Epithelial cell of esophagus (primary cell): Measurements from ENCODE around the gene DUS4L.
"Not testable (repeated sequence)": the region's sequence is repeated elsewhere in the genome, so short reads cannot be mapped to it uniquely, and the experiment has no call there.

ENCODE experiments used
- DNase-seq: peaks from one replicate; pipeline ENCODE4 v3.0.0; 2010; ENCODE audit warnings: low read depth
- H3K4me3 ChIP-seq: 2 replicates; pipeline ENCODE4 v1.5.1; 2011; ENCODE audit warnings: mild to moderate bottlenecking, low read length, control low read depth
- TF ChIP-seq, protein P1 (sequence below): IDR thresholded peaks from 2 replicates; pipeline ENCODE4 v1.5.1; 2011; ENCODE audit warnings: low read depth, mild to moderate bottlenecking, low read length, control low read depth, inconsistent platforms; ENCODE audit not compliant: insufficient read depth; ENCODE audit errors: missing control alignments

The DUS4L gene

DNA sequence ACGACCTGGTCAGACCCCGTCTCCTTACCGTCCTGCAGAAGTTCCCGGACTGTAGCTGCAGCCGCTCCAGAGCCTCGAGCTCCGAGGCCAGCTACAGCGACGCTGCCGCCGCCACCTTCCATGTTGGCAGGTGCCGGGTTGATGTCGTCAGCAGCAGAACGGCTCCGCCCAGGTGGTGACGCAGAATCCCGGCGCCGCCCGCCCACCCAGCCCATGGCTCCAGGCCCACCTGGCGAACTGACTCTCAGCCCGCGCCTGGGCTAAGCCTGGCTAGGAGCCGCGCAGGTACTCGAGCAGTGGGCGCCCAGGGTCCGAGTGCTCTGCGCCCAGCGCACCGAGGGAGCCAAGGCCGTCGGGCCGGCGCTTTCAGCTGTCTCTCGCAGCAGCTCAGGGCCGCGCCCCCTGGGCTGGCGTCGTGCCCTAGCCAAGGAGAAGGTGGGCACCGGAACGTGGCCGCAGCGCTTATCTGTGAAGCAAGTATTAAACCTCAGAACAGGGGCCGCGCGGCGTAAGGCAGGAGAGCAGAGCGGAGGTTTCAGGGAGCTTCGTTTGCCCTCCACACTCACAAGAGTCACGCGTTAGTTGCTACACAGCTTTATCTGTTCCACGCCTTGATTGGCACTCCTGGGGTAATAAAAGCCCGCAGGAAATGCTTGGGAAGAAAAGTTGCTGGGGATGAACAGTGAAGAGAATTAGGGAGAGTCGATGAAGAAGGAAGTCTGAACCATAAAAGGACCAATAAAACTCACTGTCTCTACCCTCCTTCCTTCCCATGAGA is at the start of gene DUS4L, which contains the start of gene COG5:
Gene DUS4L (plus strand): TSS at position 197 of the 778 bp plus-strand sequence. CDS start 3,100 bp downstream, outside the sequence.
Gene COG5 (minus strand): TSS at position 146 of the 778 bp plus-strand sequence. CDS start 24 bp downstream, at position 122.
- peak within 1 kb of the TSS; percentile 82 for H3K4me3 ChIP-seq
- TF ChIP-seq, protein P1, sequence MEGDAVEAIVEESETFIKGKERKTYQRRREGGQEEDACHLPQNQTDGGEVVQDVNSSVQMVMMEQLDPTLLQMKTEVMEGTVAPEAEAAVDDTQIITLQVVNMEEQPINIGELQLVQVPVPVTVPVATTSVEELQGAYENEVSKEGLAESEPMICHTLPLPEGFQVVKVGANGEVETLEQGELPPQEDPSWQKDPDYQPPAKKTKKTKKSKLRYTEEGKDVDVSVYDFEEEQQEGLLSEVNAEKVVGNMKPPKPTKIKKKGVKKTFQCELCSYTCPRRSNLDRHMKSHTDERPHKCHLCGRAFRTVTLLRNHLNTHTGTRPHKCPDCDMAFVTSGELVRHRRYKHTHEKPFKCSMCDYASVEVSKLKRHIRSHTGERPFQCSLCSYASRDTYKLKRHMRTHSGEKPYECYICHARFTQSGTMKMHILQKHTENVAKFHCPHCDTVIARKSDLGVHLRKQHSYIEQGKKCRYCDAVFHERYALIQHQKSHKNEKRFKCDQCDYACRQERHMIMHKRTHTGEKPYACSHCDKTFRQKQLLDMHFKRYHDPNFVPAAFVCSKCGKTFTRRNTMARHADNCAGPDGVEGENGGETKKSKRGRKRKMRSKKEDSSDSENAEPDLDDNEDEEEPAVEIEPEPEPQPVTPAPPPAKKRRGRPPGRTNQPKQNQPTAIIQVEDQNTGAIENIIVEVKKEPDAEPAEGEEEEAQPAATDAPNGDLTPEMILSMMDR: no peak
- DNase-seq: peak; percentile 89

GRCh38 chr7:107526672-107527071 is 37.1 kb upstream of the DUS4L start:
- TF ChIP-seq, protein P1: no peak
- no peak for DNase-seq
- no peak overlapping the region for H3K4me3 ChIP-seq

DNA sequence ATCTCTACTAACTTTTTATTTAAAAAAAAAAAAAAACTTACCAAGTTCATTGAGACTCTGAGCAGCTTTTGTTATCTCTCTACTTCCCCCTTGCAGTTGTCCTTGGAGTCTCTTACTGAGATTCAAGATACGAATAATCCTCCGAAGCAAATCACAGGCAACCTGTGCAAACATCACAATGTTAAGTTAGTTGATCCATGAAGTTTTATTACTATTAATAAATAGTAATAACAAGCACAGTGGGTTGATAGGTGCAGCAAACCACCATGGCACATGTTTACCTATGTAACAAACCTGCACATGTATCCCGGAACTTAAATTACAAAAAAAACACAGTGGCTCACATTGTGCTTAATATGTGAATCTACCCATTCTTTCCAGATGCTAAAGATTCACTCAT is 36.6 kb upstream of the DUS4L start:
- no peak overlapping the region for H3K4me3 ChIP-seq
- TF ChIP-seq, protein P1: no peak
- DNase-seq: no peak

- DNase-seq: peak; percentile 69
- H3K4me3 ChIP-seq: no peak overlapping the region
- TF ChIP-seq, protein P1: no peak
These were observed 35.3 kb upstream of the DUS4L start for GRCh38 chr7:107528461-107528860.

GRCh38 chr7:107530751-107531150 is 33.0 kb upstream of the DUS4L start:
- TF ChIP-seq, protein P1: no peak
- no peak overlapping the region for H3K4me3 ChIP-seq
- DNase-seq: no peak

DNA sequence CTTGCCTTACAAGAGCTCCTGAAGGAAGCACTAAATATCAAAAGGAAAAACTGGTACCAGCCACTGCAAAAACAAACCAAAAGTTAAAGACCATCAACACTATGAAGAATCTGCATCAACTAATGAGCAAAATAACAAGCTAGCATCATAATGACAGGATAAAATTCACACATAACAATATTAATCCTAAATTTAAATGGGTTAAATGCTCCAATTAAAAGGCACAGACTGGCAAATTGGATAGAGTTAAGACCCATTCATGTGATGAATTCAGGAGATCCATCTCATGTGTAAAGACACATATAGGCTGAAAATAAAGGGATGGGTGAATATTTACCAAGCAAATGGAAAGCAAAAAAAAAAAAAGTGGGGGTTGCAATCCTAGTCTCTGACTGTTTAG is 29.6 kb upstream of the DUS4L start:
- TF ChIP-seq, protein P1: no peak
- no peak overlapping the region for H3K4me3 ChIP-seq
- no peak for DNase-seq

DNA sequence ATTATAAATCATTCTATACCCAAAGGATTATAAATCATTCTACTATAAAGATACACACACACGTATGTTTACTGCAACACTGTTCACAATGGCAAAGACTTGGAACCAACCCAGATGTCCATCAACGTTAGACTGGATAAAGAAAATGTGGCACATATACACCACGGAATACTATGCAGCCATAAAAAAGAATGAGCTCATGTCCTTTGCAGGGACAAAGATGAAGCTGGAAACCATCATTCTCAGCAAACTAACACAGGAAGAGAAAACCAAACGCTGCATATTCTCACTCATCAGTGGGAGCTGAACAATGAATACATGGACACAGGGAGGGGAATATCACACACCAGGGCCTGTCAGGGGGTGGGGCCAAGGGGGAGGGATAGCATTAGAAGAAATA is 26.5 kb upstream of the DUS4L start:
- not testable (repeated sequence) for DNase-seq, H3K4me3 ChIP-seq
